Endothelial cell of umbilical vein (primary cell): ENCODE measurements around the gene ZMYM5.

Source experiments
- CTCF ChIP-seq, 2 donors: IDR thresholded peaks; 1 replicate in 1 of 2; 2 replicates in 1 of 2; pipeline ENCODE4 v1.5.1; 2011; ENCODE audit warnings: low read length in 2 of 2, mild to moderate bottlenecking in 2 of 2, moderate library complexity in 2 of 2, control low read depth in 1 of 2, inconsistent platforms in 1 of 2, low read depth in 1 of 2; ENCODE audit not compliant: insufficient read depth in 1 of 2; ENCODE audit errors: extremely low read depth in 1 of 2
- EZH2 ChIP-seq: IDR thresholded peaks from 2 replicates; pipeline ENCODE4 v1.6.1; 2012; ENCODE audit warnings: borderline replicate concordance, low read depth, mild to moderate bottlenecking, moderate library complexity, low read length, inconsistent platforms; ENCODE audit not compliant: severe bottlenecking
- GATA2 ChIP-seq: IDR thresholded peaks from 2 replicates; pipeline ENCODE4 v1.7.0; 2011; ENCODE audit warnings: low read depth, mild to moderate bottlenecking, moderate library complexity, mixed read lengths, low read length; ENCODE audit not compliant: insufficient read length, insufficient read depth
- MYC ChIP-seq: IDR thresholded peaks from one replicate; pipeline ENCODE4 v1.6.1; 2011; ENCODE audit warnings: mild to moderate bottlenecking, low read depth, low read length
- POLR2A ChIP-seq: IDR thresholded peaks from 2 replicates; pipeline ENCODE4 v1.6.1; 2012; ENCODE audit warnings: low read depth, mild to moderate bottlenecking, control low read depth, low read length

- TF ChIP-seq CTCF (IDR thresholded peaks at IDR 0.05; ENCODE audit: extremely low read depth in 1 of 2, insufficient read depth in 1 of 2, low read depth in 1 of 2, low read length in 2 of 2) (no peak), MYC (no peak), POLR2A (no peak), EZH2 (no peak), GATA2 (no peak)
Measured at GRCh38 chr13:19781526-19781925, 81.9 kb downstream of the ZMYM5 start.
